ENCODE measurements around the gene OR6C4.
"Not testable (repeated sequence)": the region's sequence is repeated elsewhere in the genome, so short reads cannot be mapped to it uniquely, and the experiment has no call there.

OR6C4 gene

GRCh38 chr12:55572168-55572567 lies 22.8 kb downstream of the OR6C4 start, which contains the start of gene OR2AP1:
TSS of gene OR2AP1 (plus strand) at chr12:55572468. CDS start at chr12:55574415, 1,947 bp downstream.
- Histone ChIP-seq H3K36me3 (ENCODE audit: insufficient read depth, insufficient read length, low read length) (no peaks in the 10 kb centered on the region), H3K4me3 (ENCODE audit: insufficient read length, low read depth) (no peak within 1 kb of the TSS), H3K9ac (ENCODE audit: insufficient read length, low read depth) (no peak within 1 kb of the TSS), H3K27me3 (ENCODE audit: insufficient read depth, insufficient read length) (no peaks in the 10 kb centered on the region), H3K9me3 (ENCODE audit: insufficient read depth, low read length) (peaks cover 39% of the 10 kb centered on the region), H3K4me1 (ENCODE audit: insufficient read depth, insufficient read length) (no peaks in the 10 kb centered on the region)
- TF ChIP-seq SUZ12 (IDR thresholded peaks at IDR 0.05; ENCODE audit: extremely low read depth, insufficient read depth, insufficient read length) (no peak), YY1 (IDR thresholded peaks at IDR 0.05; ENCODE audit: insufficient read depth, insufficient read length) (no peak), ZNF274 (IDR thresholded peaks at IDR 0.05; ENCODE audit: low read depth, low read length) (no peak)
- no peak for DNase-seq (ENCODE audit: low read depth, low spot score)

GRCh38 chr12:55582066-55582465 lies 32.7 kb downstream of the OR6C4 start:
- Histone ChIP-seq H3K27me3 (ENCODE audit: insufficient read depth, insufficient read length) (no peaks in the 10 kb centered on the region), H3K9ac (ENCODE audit: insufficient read length, low read depth) (no peak overlapping the region), H3K36me3 (ENCODE audit: insufficient read depth, insufficient read length, low read length) (no peaks in the 10 kb centered on the region), H3K4me3 (ENCODE audit: insufficient read length, low read depth) (no peak overlapping the region), H3K4me1 (ENCODE audit: insufficient read depth, insufficient read length) (no peaks in the 10 kb centered on the region), H3K9me3 (ENCODE audit: insufficient read depth, low read length) (peaks cover 4% of the 10 kb centered on the region; the same call in 1 of the 2 replicates)
- no peak for DNase-seq (ENCODE audit: low read depth, low spot score)
- TF ChIP-seq ZNF274 (IDR thresholded peaks at IDR 0.05; ENCODE audit: low read depth, low read length) (no peak), SUZ12 (IDR thresholded peaks at IDR 0.05; ENCODE audit: extremely low read depth, insufficient read depth, insufficient read length) (no peak), YY1 (IDR thresholded peaks at IDR 0.05; ENCODE audit: insufficient read depth, insufficient read length) (no peak)

GRCh38 chr12:55585817-55586216 lies 36.4 kb downstream of the OR6C4 start:
- H3K36me3 ChIP-seq (ENCODE audit: insufficient read depth, insufficient read length, low read length), result no peaks in the 10 kb centered on the region

GRCh38 chr12:55590152-55590551 lies 40.8 kb downstream of the OR6C4 start:
- H3K9me3 ChIP-seq (ENCODE audit: insufficient read depth, low read length); H3K4me1 ChIP-seq (ENCODE audit: insufficient read depth, insufficient read length); H3K27me3 ChIP-seq (ENCODE audit: insufficient read depth, insufficient read length); H3K4me3 ChIP-seq (ENCODE audit: insufficient read length, low read depth); H3K36me3 ChIP-seq (ENCODE audit: insufficient read depth, insufficient read length, low read length); H3K9ac ChIP-seq (ENCODE audit: insufficient read length, low read depth): not testable (repeated sequence)
- DNase-seq (ENCODE audit: low read depth, low spot score), result peak; percentile 15

More at GRCh38 chr12:55585817-55586216, 36.4 kb downstream of the OR6C4 start:
- DNase-seq (ENCODE audit: low read depth, low spot score), result no peak
- H3K9me3 ChIP-seq (ENCODE audit: insufficient read depth, low read length), result no peaks in the 10 kb centered on the region; the same call in 1 of the 2 replicates
- no peaks in the 10 kb centered on the region for H3K27me3 ChIP-seq (ENCODE audit: insufficient read depth, insufficient read length)
- TF ChIP-seq YY1 (IDR thresholded peaks at IDR 0.05; ENCODE audit: insufficient read depth, insufficient read length) (no peak), SUZ12 (IDR thresholded peaks at IDR 0.05; ENCODE audit: extremely low read depth, insufficient read depth, insufficient read length) (no peak), ZNF274 (IDR thresholded peaks at IDR 0.05; ENCODE audit: low read depth, low read length) (no peak)
- H3K4me3 ChIP-seq (ENCODE audit: insufficient read length, low read depth), result no peak overlapping the region
- H3K4me1 ChIP-seq (ENCODE audit: insufficient read depth, insufficient read length), result no peaks in the 10 kb centered on the region
- no peak overlapping the region for H3K9ac ChIP-seq (ENCODE audit: insufficient read length, low read depth)

Data from NT2/D1 (cell line).